Activated CD4-positive, alpha-beta memory T cell treated with anti-CD3 and anti-CD28 coated beads for 36 hours (primary cell): Measurements from ENCODE around the gene GUCY1A2. TPM values are rescaled to one million over a fixed set of nuclear protein-coding genes. Genes with fewer than 3 reads are reported as not detected.

Experiments used
- CTCF ChIA-PET: fragments of 350-600 bp; sonication (Branson Sonifier 250); formaldehyde crosslinking; loops from one replicate; lab custom pipeline; 2021; ENCODE audit warnings: antibody characterized with exemption, inconsistent platforms; lab: Charles Lee
- POLR2A ChIA-PET: fragments of 350-600 bp; sonication (Branson Sonifier 250); formaldehyde crosslinking; loops from one replicate; lab custom pipeline; 2021; ENCODE audit warnings: antibody characterized with exemption; lab: Charles Lee
- DNase-seq: peaks from one replicate; pipeline ENCODE4 v3.0.0-alpha.2; 2020
- H3K27ac Mint-ChIP-seq: one replicate; pipeline ENCODE4 v1.8.0; 2021; ENCODE audit warnings: mixed read lengths
- H3K27me3 Mint-ChIP-seq: one replicate; pipeline ENCODE4 v1.8.0; 2021; ENCODE audit warnings: mixed read lengths
- H3K36me3 Mint-ChIP-seq: one replicate; pipeline ENCODE4 v1.8.0; 2021; ENCODE audit warnings: mixed read lengths
- H3K4me1 Mint-ChIP-seq: one replicate; pipeline ENCODE4 v1.8.0; 2021; ENCODE audit warnings: low read depth, mixed read lengths
- H3K4me3 Mint-ChIP-seq: one replicate; pipeline ENCODE4 v1.8.0; 2021; ENCODE audit warnings: mild to moderate bottlenecking, mixed read lengths
- H3K9me3 Mint-ChIP-seq: one replicate; pipeline ENCODE4 v1.8.0; 2021; ENCODE audit warnings: mixed read lengths
- intact Hi-C: fragments of 100-400 bp; cut with micrococcal nuclease; formaldehyde crosslinking; loops from one replicate; pipeline ENCODE4 v1.15.1; 2023
- total RNA-seq, 2 experiments: library from RNA; stranded (reverse); gene quantifications; one replicate each; pipeline ENCODE4 v1.2.3, GENCODE V29; 2021

The GUCY1A2 gene
- total RNA-seq, 2 experiments from 2014 or later: not detected

DNA sequence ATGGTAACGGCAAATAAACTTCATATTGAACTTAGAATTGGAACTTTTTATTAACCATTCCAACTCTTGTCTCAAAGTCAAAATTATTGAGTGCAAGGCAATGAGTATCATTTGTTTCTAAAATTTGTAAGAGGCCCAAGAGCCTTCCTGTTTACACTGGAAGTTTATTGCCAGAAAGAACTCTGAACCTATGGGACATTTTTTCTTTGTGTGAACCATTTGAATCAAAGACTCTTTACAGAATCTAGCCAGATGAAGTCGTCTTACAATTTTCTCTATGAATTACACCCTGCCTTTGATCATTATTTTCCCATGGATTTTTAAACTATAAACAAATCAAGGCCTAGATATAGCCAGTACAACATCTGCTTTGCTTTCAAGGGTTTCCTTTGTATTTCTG lies 2.3 kb upstream of the GUCY1A2 start:
- no peaks in the 10 kb centered on the region for H3K36me3 Mint-ChIP-seq

DNA sequence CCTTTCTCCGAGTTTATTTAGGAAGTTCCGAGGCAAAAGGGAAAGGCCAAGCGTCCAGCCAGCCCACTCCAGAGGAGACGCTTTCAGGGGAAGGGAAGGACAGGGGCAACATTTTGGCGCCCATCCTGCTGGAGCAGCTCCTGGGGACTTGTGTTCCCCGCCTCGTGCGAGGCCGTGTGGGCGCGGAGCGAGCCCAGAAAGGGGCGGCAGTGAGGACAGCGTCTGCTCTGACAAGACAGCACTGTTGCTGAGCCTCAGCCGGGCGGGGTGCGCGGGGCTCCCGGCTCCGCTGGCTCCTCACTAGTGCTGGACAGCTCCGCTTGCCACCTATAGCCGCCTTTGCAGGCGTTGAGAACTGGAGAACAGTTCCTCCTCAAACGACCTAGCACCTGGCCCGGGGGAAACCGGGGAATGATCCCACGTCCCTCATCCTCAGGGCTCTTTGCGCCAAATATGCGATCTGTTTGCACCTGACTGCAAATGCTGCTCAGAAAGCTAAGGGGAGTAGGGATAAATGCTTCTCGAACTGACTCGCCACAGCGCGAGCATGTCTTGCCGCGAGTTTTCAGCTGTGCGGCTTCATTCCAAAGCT lies 722 bp upstream of the GUCY1A2 start:
- ChIA-PET CTCF (no interaction called here), POLR2A (no interaction called here)
- Mint-ChIP-seq H3K4me3 (no peak overlapping the region), H3K27me3 (peaks cover 34% of the 10 kb centered on the region), H3K4me1 (peaks cover 5% of the 10 kb centered on the region), H3K9me3 (no peaks in the 10 kb centered on the region), H3K27ac (no peak overlapping the region), H3K36me3 (no peaks in the 10 kb centered on the region)
- intact Hi-C loops: no loop called here
- peak; percentile 19 for DNase-seq

More for the DNA sequence above, 2.3 kb upstream of the GUCY1A2 start:
- ChIA-PET CTCF (no interaction called here), POLR2A (no interaction called here)
- Mint-ChIP-seq H3K27ac (no peak overlapping the region), H3K27me3 (peaks cover 28% of the 10 kb centered on the region), H3K4me3 (no peak overlapping the region), H3K4me1 (peaks cover 5% of the 10 kb centered on the region), H3K9me3 (no peaks in the 10 kb centered on the region)
- intact Hi-C loops: no loop called here
- DNase-seq: no peak

DNA sequence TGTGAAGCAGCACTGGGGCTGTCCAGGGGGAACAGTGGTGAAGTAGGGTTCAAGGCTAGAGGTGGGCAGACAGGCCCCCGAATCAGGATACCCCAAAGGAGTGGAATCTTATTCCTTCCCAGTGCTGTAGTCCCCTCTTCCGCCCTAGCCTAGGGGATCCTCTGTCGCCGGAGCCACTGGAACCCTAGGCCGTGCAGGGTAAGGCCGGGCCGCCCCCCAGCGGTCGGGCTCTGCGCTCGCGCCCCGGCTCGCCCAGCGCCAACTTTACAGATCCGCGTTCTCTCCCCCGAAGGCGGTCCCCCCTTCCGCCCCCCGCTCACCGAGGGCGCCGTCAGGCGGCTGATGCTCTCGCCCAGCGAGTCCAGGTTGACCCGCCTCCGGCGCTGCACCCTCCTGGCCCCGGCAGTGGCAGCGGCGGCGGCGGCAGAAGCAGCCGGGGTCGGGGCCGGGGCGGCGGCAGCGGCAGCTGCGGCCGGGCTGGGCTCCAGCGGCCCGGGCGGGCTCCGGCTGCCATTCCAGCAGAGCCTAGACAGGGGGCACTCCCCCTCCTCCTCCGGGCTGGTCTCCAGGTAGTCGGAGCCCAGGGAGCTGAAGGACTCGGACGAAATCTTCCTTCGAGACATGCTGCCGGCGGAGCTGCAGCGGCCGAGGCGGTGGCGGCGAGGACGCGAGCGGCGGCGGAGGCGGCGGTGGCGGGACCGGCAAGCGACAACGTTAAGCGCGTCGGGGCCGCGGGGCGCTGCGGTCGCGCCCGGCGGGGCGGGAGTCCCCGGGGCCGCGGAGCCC lies 650 bp downstream of the GUCY1A2 start:
- Mint-ChIP-seq H3K4me3 (no peak overlapping the region), H3K36me3 (no peaks in the 10 kb centered on the region), H3K27me3 (peaks cover 34% of the 10 kb centered on the region), H3K9me3 (no peaks in the 10 kb centered on the region), H3K4me1 (peaks cover 5% of the 10 kb centered on the region), H3K27ac (no peak overlapping the region)
- POLR2A ChIA-PET: no interaction called here
- intact Hi-C loops: no loop called here
- DNase-seq: peak; percentile 11
- CTCF ChIA-PET: no interaction called here

DNA sequence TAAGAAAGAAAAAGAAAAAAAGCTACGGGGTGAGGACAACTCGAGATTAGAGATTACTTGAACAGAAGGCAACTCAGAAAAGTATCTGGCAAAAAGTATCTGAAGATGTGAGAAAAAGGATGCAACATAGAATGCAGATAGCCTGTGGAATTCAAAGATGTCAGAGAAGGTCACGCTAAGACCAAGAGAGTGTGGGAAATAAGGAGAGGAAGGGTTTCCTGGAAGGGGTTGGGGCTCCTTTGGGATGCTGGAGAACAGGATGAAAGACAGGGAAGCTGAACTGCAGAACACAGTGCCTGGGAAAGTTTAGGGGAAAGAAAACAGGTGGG lies 1.2 kb downstream of the GUCY1A2 start:
- no peaks in the 10 kb centered on the region for H3K36me3 Mint-ChIP-seq
- ChIA-PET CTCF (no interaction called here), POLR2A (no interaction called here)
- H3K4me3 Mint-ChIP-seq: no peak overlapping the region
- peaks cover 5% of the 10 kb centered on the region for H3K4me1 Mint-ChIP-seq
- no peak for DNase-seq
- no peaks in the 10 kb centered on the region for H3K9me3 Mint-ChIP-seq
- no peak overlapping the region for H3K27ac Mint-ChIP-seq
- intact Hi-C loops: no loop called here
- peaks cover 34% of the 10 kb centered on the region for H3K27me3 Mint-ChIP-seq

DNA sequence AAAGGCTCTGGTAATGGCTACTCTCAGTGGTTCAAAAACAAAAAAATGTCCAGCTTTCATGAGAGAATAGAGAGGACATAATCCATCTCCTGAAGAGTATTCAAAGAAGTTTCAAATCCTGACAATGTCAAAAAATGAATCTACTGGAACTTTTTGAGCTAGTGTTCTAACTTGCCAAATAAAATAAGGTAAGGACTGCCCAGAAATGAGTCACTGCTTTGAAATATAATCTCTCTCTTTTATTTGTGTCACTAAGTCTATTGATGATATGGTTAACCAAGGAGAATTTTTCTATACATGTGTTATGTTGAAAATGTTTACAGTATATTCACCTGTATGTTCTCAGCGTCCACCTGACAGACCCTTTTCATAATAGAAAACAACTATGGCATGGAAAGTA lies 3.4 kb downstream of the GUCY1A2 start:
- ChIA-PET POLR2A (no interaction called here), CTCF (no interaction called here)
- Mint-ChIP-seq H3K27ac (no peak overlapping the region), H3K27me3 (peaks cover 29% of the 10 kb centered on the region), H3K9me3 (peaks cover 2% of the 10 kb centered on the region), H3K4me3 (no peak overlapping the region), H3K36me3 (no peaks in the 10 kb centered on the region), H3K4me1 (peaks cover 5% of the 10 kb centered on the region)
- intact Hi-C loops: no loop called here
- DNase-seq: no peak

DNA sequence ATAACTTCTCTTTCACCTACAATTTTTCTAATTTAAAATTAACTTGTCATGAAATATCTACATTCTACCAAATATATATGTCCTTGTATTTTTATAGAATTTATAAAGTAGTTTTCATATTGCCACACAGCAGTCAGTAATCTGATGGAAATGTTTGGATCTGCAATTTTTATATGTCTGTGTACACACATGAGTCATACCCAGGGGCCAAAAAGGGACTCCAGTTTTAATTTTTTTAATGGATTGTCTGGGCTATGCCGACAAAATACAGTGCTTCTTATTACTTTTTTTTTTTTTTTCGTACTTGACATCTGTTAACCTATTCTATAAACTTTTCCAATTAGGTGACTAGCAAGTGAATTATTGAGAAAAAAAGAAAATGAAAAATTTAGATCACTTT lies 6.3 kb downstream of the GUCY1A2 start:
- CTCF ChIA-PET: no interaction called here
- Mint-ChIP-seq H3K9me3 (peaks cover 5% of the 10 kb centered on the region), H3K4me3 (no peak overlapping the region), H3K36me3 (no peaks in the 10 kb centered on the region), H3K4me1 (peaks cover under 1% of the 10 kb centered on the region), H3K27me3 (peaks cover 15% of the 10 kb centered on the region), H3K27ac (no peak overlapping the region)
- POLR2A ChIA-PET: no interaction called here
- intact Hi-C loops: no loop called here
- DNase-seq: no peak

DNA sequence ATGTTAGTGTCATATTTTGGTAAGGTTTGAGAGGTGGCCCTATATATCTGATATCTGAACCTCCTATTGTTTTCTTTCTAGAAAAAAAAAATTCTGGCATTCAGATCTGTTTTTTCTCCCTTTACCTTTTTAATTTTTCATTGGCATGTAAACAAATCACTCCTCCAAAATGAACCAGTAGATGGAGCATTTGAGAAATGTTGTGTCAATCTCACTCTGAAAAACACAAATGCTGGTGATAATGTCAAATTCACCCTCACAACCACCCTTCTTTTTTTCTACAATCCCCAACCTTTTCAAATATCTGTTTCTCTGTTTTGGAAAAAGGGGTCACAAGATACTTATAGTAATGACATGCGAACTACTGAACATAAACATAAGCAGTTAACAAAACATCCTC lies 9.1 kb downstream of the GUCY1A2 start:
- DNase-seq: no peak
- intact Hi-C loops: no loop called here
- no peak overlapping the region for H3K4me3 Mint-ChIP-seq
- ChIA-PET CTCF (no interaction called here), POLR2A (no interaction called here)
- H3K27ac Mint-ChIP-seq: no peak overlapping the region
- no peaks in the 10 kb centered on the region for H3K27me3 Mint-ChIP-seq
- H3K36me3 Mint-ChIP-seq: no peaks in the 10 kb centered on the region
- peaks cover 5% of the 10 kb centered on the region for H3K9me3 Mint-ChIP-seq
- no peaks in the 10 kb centered on the region for H3K4me1 Mint-ChIP-seq

DNA sequence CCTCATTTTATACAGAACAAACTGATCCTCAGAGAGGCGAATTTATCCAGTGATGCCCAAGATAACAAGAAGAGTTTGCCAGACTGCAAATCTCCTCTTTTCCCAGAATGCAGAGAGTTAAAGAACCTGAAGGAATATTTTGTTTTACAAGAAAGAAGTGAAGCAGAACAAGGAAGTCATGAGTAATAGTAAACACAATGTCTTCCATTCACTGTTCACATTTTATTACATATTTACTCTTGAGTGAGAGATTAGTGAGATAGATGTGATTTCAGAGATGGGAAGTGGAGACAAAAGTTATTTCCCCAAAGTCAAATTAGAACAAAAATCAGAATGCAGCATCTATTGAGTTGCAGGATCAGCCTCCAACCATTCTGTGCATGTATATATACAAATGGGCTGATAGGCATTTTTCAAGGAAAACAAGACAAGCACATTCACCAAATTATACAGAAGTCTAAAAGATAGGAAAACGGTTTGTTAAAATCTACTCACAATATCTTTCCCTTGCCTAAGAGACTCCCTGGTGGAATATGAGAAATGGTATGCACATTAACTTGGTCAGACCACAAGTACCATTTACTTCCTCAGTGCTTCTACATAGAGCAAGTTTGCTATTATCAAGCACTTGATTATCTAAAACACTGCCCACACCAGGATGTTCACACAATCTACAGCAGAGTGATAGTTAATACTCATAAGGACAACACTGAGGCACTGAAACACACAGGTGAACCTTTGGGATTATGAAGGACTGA lies 12.0 kb downstream of the GUCY1A2 start:
- no peaks in the 10 kb centered on the region for H3K27me3 Mint-ChIP-seq
- no peaks in the 10 kb centered on the region for H3K4me1 Mint-ChIP-seq
- ChIA-PET CTCF (no interaction called here), POLR2A (no interaction called here)
- no peak overlapping the region for H3K4me3 Mint-ChIP-seq
- no peaks in the 10 kb centered on the region for H3K36me3 Mint-ChIP-seq
- H3K27ac Mint-ChIP-seq: no peak overlapping the region
- peaks cover 5% of the 10 kb centered on the region for H3K9me3 Mint-ChIP-seq
- no peak for DNase-seq
- intact Hi-C loops: no loop called here

DNA sequence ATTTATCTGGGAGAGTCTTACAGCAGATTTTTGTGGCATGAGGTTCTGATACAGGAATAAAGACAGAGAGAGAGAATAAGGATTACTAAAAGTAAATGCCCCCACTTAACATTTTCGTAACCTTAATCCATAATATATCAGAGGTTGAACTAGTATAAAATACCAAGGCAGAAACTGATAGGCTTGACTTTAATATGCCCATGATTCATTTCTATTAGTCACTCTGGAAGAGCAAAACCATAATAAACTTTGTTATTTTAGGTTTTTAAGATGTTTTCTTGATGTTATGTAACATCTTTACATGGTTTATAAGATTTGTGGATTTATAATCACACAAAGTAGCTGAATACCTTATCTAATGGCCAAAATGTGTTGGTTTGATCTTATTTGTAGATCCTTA lies 19.1 kb downstream of the GUCY1A2 start:
- DNase-seq: no peak
- intact Hi-C loops: no loop called here
- Mint-ChIP-seq H3K36me3 (no peaks in the 10 kb centered on the region), H3K9me3 (peaks cover 1% of the 10 kb centered on the region), H3K27ac (no peak overlapping the region), H3K4me1 (no peaks in the 10 kb centered on the region), H3K4me3 (no peak overlapping the region), H3K27me3 (no peaks in the 10 kb centered on the region)
- CTCF ChIA-PET: no interaction called here
- POLR2A ChIA-PET: no interaction called here

DNA sequence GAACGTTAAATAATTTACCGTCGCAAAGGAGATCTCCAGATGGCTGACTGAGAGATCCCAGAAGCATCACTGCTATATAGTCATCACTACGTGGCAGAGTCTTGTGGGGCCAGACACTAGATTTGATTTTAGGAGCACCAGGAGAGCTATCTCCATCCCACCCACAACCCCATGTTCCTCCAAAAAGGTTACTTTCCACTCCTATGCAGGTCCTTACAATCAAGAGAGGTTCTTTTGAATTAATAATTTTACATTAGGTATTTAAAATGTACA lies 19.4 kb downstream of the GUCY1A2 start:
- H3K27ac Mint-ChIP-seq: no peak overlapping the region
- no peak overlapping the region for H3K4me3 Mint-ChIP-seq
- intact Hi-C loops: no loop called here
- ChIA-PET POLR2A (no interaction called here), CTCF (no interaction called here)
- H3K36me3 Mint-ChIP-seq: no peaks in the 10 kb centered on the region
- peaks cover 2% of the 10 kb centered on the region for H3K9me3 Mint-ChIP-seq
- H3K27me3 Mint-ChIP-seq: no peaks in the 10 kb centered on the region
- no peak for DNase-seq
- H3K4me1 Mint-ChIP-seq: no peaks in the 10 kb centered on the region

DNA sequence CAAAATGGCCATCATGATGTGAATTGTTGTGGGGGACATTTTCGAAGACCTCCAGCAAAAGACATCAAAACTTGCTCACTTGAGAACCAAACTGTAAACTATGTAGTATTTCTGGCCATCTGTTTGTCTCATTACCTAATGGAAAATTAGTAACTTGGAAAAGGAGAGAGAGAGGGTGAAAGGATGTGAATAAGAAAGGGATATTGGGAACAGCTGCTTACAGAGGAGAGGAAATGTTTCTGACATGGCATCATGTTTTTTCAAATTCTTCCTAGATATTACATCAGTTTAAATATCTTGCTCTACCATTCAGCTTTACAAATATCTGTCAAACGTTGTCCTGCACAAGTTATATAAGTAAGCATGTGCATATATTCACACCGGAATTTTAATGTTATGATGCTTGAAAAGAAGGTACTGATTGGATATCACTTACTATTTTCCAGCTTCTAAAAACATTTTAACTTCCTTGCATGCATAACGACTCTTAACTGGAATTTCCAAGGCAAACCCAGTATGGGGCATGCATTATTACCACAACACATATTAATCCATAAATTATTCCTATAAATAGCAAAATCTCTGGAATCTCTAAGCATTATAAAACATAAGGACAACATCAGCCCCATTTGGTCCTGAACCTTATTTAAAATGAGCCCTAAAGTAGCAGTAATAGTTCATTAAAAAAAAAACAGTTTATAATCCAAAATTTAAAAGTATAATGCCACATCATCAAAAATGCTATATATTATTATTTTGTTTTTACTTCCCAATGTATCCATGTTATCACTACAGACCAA lies 20.0 kb downstream of the GUCY1A2 start:
- Mint-ChIP-seq H3K27me3 (no peaks in the 10 kb centered on the region), H3K4me1 (no peaks in the 10 kb centered on the region), H3K4me3 (no peak overlapping the region), H3K9me3 (peaks cover 2% of the 10 kb centered on the region), H3K36me3 (no peaks in the 10 kb centered on the region), H3K27ac (no peak overlapping the region)
- ChIA-PET CTCF (no interaction called here), POLR2A (no interaction called here)
- intact Hi-C loops: no loop called here
- no peak for DNase-seq

DNA sequence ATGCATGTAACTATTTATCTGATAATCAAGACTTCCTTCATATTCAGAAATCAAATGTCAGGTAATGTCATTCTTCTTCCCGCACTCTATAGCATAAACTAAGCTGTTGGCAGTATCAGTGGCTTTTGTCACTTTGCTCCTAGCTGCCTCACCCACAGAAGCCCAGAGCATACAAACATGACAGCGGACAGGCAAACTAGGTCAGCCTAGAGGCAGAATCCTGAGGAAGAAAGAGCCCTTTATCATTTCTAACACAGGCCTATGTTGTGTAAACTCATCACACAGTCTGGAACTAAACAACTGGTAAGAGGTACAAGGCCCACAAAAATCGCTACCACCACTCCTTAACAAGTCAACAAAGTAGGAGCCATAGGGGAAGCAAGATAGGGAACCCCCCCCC lies 21.0 kb downstream of the GUCY1A2 start:
- Mint-ChIP-seq H3K27ac (no peak overlapping the region), H3K9me3 (peaks cover 2% of the 10 kb centered on the region), H3K27me3 (no peaks in the 10 kb centered on the region), H3K4me3 (no peak overlapping the region), H3K36me3 (no peaks in the 10 kb centered on the region), H3K4me1 (no peaks in the 10 kb centered on the region)
- CTCF ChIA-PET: no interaction called here
- no peak for DNase-seq
- POLR2A ChIA-PET: no interaction called here
- intact Hi-C loops: no loop called here
